ENCODE results near the gene BFSP1.

BFSP1 gene

DNA sequence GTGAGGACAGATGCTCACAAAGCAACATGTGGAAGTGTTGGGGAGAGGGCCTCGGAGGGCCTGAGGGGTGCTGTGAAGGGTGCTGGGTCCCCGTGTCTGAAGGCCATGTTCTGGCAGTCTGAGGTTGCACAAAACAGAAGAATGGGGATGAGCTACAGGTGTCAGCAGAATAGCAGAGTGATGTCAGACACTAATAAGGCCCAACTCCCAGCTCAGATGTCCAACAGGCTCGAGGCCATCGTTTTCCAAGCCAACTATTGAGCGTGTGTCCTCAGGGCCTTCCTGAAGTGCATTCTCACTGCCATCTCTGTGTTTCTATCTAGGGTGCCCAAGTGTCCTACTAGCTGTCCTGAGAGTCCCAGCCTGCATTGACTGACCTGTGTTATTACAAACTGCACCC lies 7.9 kb downstream of the BFSP1 start:
- no peak for DNase-seq (ENCODE audit: low read depth in 2 of 2, low spot score in 1 of 2)

DNA sequence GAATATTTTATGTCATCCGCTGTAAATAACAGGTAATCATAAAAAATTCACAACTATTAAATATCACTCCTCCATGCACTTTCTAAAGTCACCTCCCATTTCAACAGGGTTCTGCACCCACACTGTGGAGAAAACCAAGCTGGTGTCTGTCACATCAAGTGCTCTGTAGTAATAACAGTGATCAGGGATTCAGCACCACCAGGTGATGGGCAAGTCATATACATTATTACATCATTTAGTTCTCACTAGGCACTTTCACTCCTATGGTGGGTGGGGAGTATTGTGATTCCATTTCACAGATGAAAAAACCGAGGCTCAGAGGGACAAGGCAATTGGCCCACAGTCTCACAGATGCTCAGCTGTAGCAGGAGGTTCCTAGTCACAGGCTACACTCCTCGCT lies 8.7 kb downstream of the BFSP1 start:
- no peak for DNase-seq (ENCODE audit: low read depth in 2 of 2, low spot score in 1 of 2)

- no peak for DNase-seq (ENCODE audit: low read depth in 2 of 2, low spot score in 1 of 2)
These were observed 10.6 kb downstream of the BFSP1 start for GRCh38 chr20:17520583-17520982.

- DNase-seq (ENCODE audit: low read depth in 2 of 2, low spot score in 1 of 2): no peak
These were observed 11.4 kb downstream of the BFSP1 start for GRCh38 chr20:17519606-17520285.

GRCh38 chr20:17518339-17519052 lies 12.7 kb downstream of the BFSP1 start:
- DNase-seq (ENCODE audit: low read depth in 2 of 2, low spot score in 1 of 2): no peak

- no peak for DNase-seq (ENCODE audit: low read depth in 2 of 2, low spot score in 1 of 2)
These were observed 16.1 kb downstream of the BFSP1 start for GRCh38 chr20:17515053-17515452.

DNA sequence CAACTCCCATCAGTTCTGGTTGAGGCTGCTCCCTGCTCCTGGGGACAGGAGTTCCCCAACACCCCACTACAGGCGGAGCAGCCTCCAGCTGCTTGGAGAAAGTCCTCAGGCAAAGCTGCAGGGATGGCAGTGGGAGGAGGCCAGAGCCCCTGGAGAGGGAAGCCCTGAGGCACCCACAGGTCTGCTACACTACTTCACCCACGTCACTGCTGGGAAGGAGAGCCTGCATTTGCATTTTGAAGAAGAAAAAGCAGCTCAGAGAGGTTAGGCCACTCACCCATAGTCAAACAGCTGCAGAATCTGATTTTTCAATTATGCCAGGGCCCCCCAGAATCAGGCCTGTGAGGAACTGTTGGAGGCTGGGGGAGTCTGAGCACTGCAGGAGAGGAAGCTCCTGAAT lies 17.2 kb downstream of the BFSP1 start:
- no peak for DNase-seq (ENCODE audit: low read depth in 2 of 2, low spot score in 1 of 2)

DNA sequence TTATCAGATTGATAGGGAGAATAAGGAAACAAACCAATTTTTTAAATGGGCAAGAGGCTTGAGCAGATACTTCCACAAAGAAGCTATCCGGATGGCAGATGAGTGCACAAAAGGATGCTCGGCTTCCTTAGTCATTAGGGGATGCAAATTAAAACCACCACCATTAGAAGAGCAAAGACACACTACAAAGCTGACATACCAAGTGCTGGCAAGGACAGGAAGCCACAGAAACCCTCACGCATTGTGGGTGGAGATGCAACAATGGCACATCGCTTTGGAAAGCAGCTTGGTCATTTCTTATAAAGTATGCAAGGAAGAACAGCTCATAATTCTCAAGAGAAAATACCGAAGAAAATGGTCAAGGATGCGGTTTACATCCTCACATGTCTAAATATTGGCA lies 19.8 kb downstream of the BFSP1 start:
- no peak for DNase-seq (ENCODE audit: low read depth in 2 of 2, low spot score in 1 of 2)

- no peak for DNase-seq (ENCODE audit: low read depth in 2 of 2, low spot score in 1 of 2)
These were observed 20.6 kb downstream of the BFSP1 start for GRCh38 chr20:17510548-17510947.

GRCh38 chr20:17508756-17509155 lies 22.4 kb downstream of the BFSP1 start:
- no peak for DNase-seq (ENCODE audit: low read depth in 2 of 2, low spot score in 1 of 2)

DNA sequence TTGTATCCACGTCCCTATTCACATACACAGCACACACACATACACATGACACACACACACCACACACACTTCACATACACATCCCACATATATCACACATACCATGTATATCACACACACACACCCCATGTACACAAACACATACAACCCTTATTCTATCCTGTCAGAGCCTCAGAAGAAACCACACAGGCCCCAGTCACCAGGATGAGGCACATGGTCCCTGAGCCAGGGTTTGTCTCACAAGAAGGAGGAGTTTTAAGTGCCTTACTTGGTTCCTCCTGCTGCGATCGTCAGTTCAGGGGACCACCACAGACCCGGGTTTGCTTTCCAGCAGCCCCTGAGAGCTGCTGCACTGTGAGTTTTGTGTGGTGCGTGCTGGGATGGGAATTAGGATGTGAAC lies 23.6 kb downstream of the BFSP1 start:
- no peak for DNase-seq (ENCODE audit: low read depth in 2 of 2, low spot score in 1 of 2)

GRCh38 chr20:17507032-17507431 lies 24.1 kb downstream of the BFSP1 start:
- DNase-seq (ENCODE audit: low read depth in 2 of 2, low spot score in 1 of 2): no peak

DNA sequence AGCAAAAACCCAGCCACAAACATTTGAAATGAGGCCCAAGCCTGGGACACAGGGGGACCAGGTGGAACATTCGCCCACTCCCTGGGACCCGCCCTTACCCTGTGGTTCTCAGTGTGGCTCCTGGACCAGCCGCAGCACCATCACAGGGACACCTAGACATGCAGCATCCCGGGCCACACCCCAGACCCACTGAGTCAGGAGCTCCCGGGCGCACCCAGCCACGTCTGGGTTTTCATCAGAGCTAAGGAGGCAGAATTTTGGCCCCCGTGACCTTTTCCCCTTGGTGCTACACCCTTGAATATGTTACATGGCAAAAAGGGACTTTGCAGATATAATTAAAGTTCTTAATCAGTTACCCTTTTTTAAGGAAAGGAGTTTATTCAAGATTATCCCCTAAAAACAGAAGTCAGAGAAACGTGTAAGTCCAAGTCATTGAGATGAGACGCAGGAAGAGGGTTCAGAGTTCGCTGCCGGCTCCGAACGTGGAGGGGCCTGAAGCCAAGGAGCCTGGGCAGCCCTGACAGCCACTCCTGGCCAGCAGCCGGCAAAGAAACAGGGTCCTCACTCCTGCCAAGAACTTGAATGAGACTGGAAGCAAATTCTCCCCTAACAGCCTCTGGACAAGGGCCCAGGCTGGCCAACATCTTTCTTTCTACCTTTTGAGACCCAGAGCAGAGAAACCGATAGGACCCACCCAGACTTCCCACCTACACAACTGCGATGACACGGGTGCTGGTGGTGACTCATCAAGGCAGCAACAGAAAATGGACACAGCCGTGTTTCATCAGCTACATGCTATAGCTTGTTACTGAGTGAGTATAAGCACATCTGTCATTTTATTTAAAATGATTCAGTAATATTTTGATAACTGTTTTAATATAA lies 25.3 kb downstream of the BFSP1 start:
- DNase-seq (ENCODE audit: low read depth in 2 of 2, low spot score in 1 of 2): peak in 1 of 2 donors; percentile 17

DNA sequence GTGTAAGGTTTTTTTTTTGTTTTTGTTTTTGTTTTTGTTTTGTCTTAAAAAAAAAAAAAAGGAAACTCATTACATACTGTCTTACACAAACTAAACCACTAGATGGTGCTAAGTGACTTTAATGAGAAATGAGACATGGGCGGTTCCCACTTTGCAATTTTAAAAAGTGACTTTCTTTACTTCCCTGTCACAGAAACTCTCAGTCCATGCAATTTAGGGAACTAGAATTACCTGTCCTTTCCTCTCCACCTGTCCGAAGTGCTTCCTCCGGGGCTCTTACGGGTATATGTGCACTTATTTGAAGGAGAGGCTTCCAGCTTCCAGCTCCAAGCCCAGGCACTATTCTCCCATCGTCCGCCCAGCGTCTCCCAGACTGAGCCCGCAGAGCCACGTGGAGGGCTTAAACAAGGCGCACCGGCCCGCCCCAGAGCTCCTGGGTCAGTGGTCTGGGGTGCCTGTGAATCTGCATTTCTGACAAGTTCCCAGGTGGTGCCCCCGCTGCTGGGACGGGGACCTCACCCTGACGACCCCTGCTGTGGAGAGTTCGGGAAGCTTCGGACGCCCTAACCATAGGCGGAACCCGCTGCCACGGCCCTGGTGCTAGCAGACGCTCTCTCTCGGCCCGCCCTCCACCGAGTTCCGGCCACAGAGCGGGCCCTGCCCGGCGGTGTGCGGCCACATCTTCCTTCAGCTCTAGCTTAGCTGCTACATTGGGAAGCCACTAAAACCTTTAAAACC lies 26.1 kb downstream of the BFSP1 start:
- DNase-seq (ENCODE audit: low read depth in 2 of 2, low spot score in 1 of 2): peak; percentile 17 to 25

DNA sequence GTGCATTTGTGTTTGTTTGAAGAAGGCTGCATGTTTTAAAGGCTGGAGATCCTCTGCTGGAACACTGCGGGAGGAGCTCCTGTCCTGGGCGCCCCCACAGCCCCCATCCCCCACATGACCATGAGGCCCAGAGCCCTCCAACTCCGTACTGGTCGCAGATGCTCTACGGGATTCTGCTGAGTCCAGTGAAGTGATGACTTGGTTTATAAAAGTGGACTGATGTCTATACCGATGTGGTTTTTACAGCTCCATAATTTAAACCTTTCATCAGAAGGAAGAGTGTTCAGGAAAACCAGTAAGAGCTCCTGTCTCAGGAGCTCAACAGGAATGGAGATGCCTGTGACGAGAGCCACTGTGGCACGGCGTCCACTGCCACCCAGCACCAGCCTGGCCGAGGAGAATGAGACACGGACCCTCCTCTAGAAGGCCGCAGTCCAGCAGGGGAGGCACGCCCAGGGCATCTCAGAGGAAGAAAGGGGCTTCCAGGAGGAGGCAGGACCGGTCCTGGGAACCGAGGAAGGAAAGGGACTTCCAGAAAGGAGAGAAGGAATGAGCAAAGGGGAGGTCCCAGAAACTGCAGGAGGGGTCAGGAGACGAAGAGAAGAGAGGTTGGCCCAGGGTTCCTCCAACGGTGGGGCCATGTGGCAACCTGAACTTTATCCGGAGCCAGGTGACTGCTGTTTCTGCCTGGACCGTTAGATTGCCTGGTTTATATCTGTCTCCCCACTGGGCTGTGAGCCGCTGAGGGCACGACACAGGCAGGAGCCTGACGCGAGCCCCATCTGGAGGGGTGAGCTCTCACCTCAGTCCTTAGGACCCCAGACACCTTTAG lies 26.9 kb downstream of the BFSP1 start:
- peak in 1 of 2 donors; percentile 3 for DNase-seq (ENCODE audit: low read depth in 2 of 2, low spot score in 1 of 2)

- DNase-seq (ENCODE audit: low read depth in 2 of 2, low spot score in 1 of 2): no peak
These were observed 27.7 kb downstream of the BFSP1 start for GRCh38 chr20:17503301-17504065.

DNA sequence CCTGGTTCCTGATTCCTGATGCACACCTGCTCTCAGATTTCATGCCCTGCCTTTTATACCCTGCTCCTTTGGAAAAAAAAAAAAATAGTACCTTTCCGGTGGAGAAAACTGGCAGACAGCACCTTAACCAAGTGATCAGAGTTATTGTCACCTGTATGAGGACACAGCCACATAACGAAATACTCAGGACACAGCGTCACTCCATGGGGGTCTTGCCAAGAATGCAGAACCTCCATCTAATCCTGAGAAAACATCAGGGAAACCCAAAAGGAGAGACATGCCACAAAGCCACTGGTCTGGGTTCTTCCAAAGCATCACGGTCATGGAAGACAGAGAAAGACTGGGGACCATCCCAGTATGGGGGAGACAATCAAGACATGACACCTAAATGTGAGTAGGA lies 29.1 kb downstream of the BFSP1 start:
- no peak for DNase-seq (ENCODE audit: low read depth in 2 of 2, low spot score in 1 of 2)

GRCh38 chr20:17501701-17502100 lies 29.5 kb downstream of the BFSP1 start:
- no peak for DNase-seq (ENCODE audit: low read depth in 2 of 2, low spot score in 1 of 2)

GRCh38 chr20:17500826-17501225 lies 30.4 kb downstream of the BFSP1 start:
- DNase-seq (ENCODE audit: low read depth in 2 of 2, low spot score in 1 of 2): no peak

- DNase-seq (ENCODE audit: low read depth in 2 of 2, low spot score in 1 of 2): no peak
These were observed 30.9 kb downstream of the BFSP1 start for GRCh38 chr20:17500271-17500670.
